Peyer's patch (tissue), 4 donors: ENCODE measurements around the gene APOA1. TPM values are rescaled to one million over a fixed set of nuclear protein-coding genes. Genes with fewer than 3 reads are reported as not detected.

ENCODE experiments used
- DNase-seq, 3 donors: peaks; one replicate each; pipeline ENCODE4 v3.0.0-alpha.2; 2017 to 2019
- H3K27ac ChIP-seq, 4 donors: fragments of 200-600 bp; sonication (generic); one replicate each; pipeline ENCODE4 v1.5.1; 2016 to 2019
- H3K27me3 ChIP-seq, 2 donors: fragments of 200-600 bp; sonication (generic); one replicate each; pipeline ENCODE4 v1.5.1; 2019
- H3K36me3 ChIP-seq, 3 donors: fragments of 200-600 bp; sonication (generic); one replicate each; pipeline ENCODE4 v1.5.1; 2016 to 2019
- H3K4me1 ChIP-seq, 4 donors: fragments of 200-600 bp; sonication (generic); one replicate each; pipeline ENCODE4 v1.5.1; 2016 to 2019
- H3K4me3 ChIP-seq, 4 donors: fragments of 200-600 bp; sonication (generic); 1 replicate in 3 of 4; 2 replicates in 1 of 4; pipeline ENCODE4 v1.5.1; 2016 to 2019; ENCODE audit warnings: mild to moderate bottlenecking in 1 of 4
- H3K9me3 ChIP-seq, 4 donors: fragments of 200-600 bp; sonication (generic); one replicate each; pipeline ENCODE4 v1.5.1; 2016 to 2019; ENCODE audit warnings: mild to moderate bottlenecking in 1 of 4
- CTCF ChIP-seq, 6 experiments: fragments of 450-650 bp in 4 of 6; fragments of 200-600 bp in 2 of 6; sonication (generic) in 1 of 6; IDR thresholded peaks; one replicate each; pipeline ENCODE4 v1.5.1; 2017 to 2019; ENCODE audit warnings: antibody characterized with exemption in 6 of 6, mild to moderate bottlenecking in 3 of 6, moderate library complexity in 1 of 6
- POLR2A ChIP-seq, 2 donors: fragments of 450-650 bp; IDR thresholded peaks; one replicate each; pipeline ENCODE4 v1.5.1; 2017; ENCODE audit warnings: antibody characterized with exemption in 2 of 2, mild to moderate bottlenecking in 2 of 2, moderate library complexity in 2 of 2
- total RNA-seq, 4 donors: library from RNA; depleted of rRNA; stranded (reverse); fragments of >200 nt; gene quantifications; one replicate each; pipeline ENCODE4 v1.1.0, GENCODE V29; 2016

Gene APOA1
- total RNA-seq, 4 donors from 2014 or later = 42.9 to 6,445 (median 3,046) TPM

GRCh38 chr11:116787786-116788486 is 49.5 kb downstream of the APOA1 start, which contains the start of gene ZPR1:
Gene ZPR1 (minus strand): TSS chr11:116788023. CDS start chr11:116787990, 33 bp downstream.
- no peaks in the 10 kb centered on the region for H3K27me3 ChIP-seq
- peak within 1 kb of the TSS; percentile 79 to 100 (median 94) for H3K4me3 ChIP-seq
- TF ChIP-seq CTCF (IDR thresholded peaks at IDR 0.05) (peak in 3 of 6 experiments; percentile 22 to 38 (median 23)), POLR2A (IDR thresholded peaks at IDR 0.05) (peak; percentile 73 to 93)
- H3K9me3 ChIP-seq = no peaks in the 10 kb centered on the region
- H3K4me1 ChIP-seq = peaks cover 0 to 20% (median 6%) of the 10 kb centered on the region in 4 donors
- peak; percentile 82 to 94 (median 93) for DNase-seq
- H3K27ac ChIP-seq = peak within 1 kb of the TSS; percentile 83 to 94 (median 87)
- peaks cover 0 to 37% (median 0%) of the 10 kb centered on the region in 3 donors for H3K36me3 ChIP-seq

GRCh38 chr11:116787436-116787785 is 50.0 kb downstream of the APOA1 start:
- Histone ChIP-seq H3K4me1 (peaks cover 0 to 20% (median 6%) of the 10 kb centered on the region in 4 donors), H3K27ac (peak overlapping the region; percentile 83 to 94 (median 87)), H3K36me3 (peaks cover 0 to 42% (median 0%) of the 10 kb centered on the region in 3 donors), H3K9me3 (no peaks in the 10 kb centered on the region), H3K27me3 (no peaks in the 10 kb centered on the region), H3K4me3 (peak overlapping the region; percentile 79 to 100 (median 94))
- DNase-seq = no peak
- TF ChIP-seq CTCF (IDR thresholded peaks at IDR 0.05) (no peak), POLR2A (IDR thresholded peaks at IDR 0.05) (no peak)

DNA sequence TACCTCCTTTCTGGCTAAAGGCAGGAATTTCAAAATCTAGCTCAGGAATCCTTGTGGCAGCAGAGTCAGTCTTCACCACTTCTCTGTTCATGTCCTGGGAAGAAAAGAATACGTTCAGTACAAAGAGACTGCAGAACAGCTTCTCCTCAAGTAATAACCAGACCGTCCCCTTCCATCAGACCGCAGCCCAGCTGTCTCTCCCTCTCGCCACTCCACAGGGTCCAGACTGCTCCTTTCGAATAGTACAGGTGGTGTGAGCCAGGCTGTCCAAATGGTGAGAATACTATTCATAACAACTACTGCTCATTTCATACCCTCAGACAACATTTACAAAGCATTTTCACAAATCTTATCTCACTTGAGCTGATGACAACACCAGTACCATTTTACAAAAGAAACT is 50.5 kb downstream of the APOA1 start:
- no peak overlapping the region for H3K27ac ChIP-seq
- H3K9me3 ChIP-seq = no peaks in the 10 kb centered on the region
- peaks cover 0 to 20% (median 6%) of the 10 kb centered on the region in 4 donors for H3K4me1 ChIP-seq
- no peak for DNase-seq
- no peaks in the 10 kb centered on the region for H3K27me3 ChIP-seq
- no peak for TF ChIP-seq CTCF (IDR thresholded peaks at IDR 0.05)
- H3K36me3 ChIP-seq = peaks cover 0 to 46% (median 0%) of the 10 kb centered on the region in 3 donors
- peak overlapping the region; percentile 79 to 100 (median 94) for H3K4me3 ChIP-seq

GRCh38 chr11:116786326-116786725 is 51.1 kb downstream of the APOA1 start:
- Histone ChIP-seq H3K36me3 (peaks cover 0 to 53% (median 0%) of the 10 kb centered on the region in 3 donors), H3K4me3 (no peak overlapping the region), H3K27ac (no peak overlapping the region), H3K9me3 (no peaks in the 10 kb centered on the region), H3K27me3 (no peaks in the 10 kb centered on the region), H3K4me1 (peaks cover 0 to 15% (median 6%) of the 10 kb centered on the region in 4 donors)
- TF ChIP-seq CTCF (IDR thresholded peaks at IDR 0.05) (no peak), POLR2A (IDR thresholded peaks at IDR 0.05) (no peak)
- no peak for DNase-seq

Other genes with a start within 250 kb of the APOA1 start
- gene BUD13, start 64.6 kb downstream of the APOA1 start, total RNA-seq = 10 to 100 TPM; 16.3 to 42.9 (median 20.1) TPM
- 10 to 100 TPM; 17.0 to 52.6 (median 32.5) TPM for gene ZPR1, start 49.6 kb downstream of the APOA1 start, total RNA-seq
- 1 to 10 TPM in 2 of 4 donors, not detected in 2; 2.8 to 3.2 TPM for gene APOA5, start 45.7 kb downstream of the APOA1 start, total RNA-seq
- gene APOA4, start 14.3 kb downstream of the APOA1 start, total RNA-seq = over 10,000 TPM in 1 of 4 donors, 1,000 to 10,000 TPM in 2, 100 to 1,000 TPM in 1; 107 to 10,211 (median 6,146) TPM
- gene APOC3, start 7.7 kb downstream of the APOA1 start, total RNA-seq = over 10,000 TPM in 1 of 4 donors, 1,000 to 10,000 TPM in 2, 100 to 1,000 TPM in 1; 276 to 11,857 (median 5,024) TPM